A549 (cell line): Measurements from ENCODE around the gene RHBDL1. TPM values are rescaled to one million over a fixed set of nuclear protein-coding genes. Genes with fewer than 3 reads are reported as not detected.
A peak's percentile ranks its signal among the peaks of the same experiment; 100 is the strongest.

ENCODE experiments used
- ATAC-seq, 2 experiments: fragments of 200-7000 bp in 1 of 2; fragments of >200 bp in 1 of 2; cut with Nextera tagmentation in 1 of 2; cut with Tn5 transposase in 1 of 2; 3 replicates each; pipeline versions ENCODE4 v1.8.0 to v1.9.1; 2018 to 2020; ENCODE audit warnings: mild to moderate bottlenecking in 1 of 2, moderate library complexity in 1 of 2
- CTCF ChIA-PET: fragments of 300-600 bp; sonication (Branson Sonifier 250); formaldehyde crosslinking; extraction: SDS; loops from one replicate; lab custom pipeline; 2021; ENCODE audit warnings: antibody characterized with exemption, inconsistent platforms; lab: Yijun Ruan, JAX
- POLR2A ChIA-PET: fragments of 350-600 bp; formaldehyde crosslinking; extraction: SDS; loops from one replicate; lab custom pipeline; 2021; ENCODE audit warnings: antibody characterized with exemption, inconsistent platforms; lab: Yijun Ruan, JAX
- DNase-seq, 2 experiments: peaks; one replicate each; pipeline versions ENCODE4 v3.0.0 to v3.0.0-alpha.2; 2011 to 2016; ENCODE audit warnings: low read depth in 1 of 2, low spot score in 1 of 2
- FAIRE-seq: peaks from 2 replicates; lab custom pipeline; 2011; peaks lifted over from hg19 to GRCh38; lab: Jason Lieb, UNC
- H3K27ac ChIP-seq, 2 experiments: fragments of >200 bp; sonication (Bioruptor Twin); formaldehyde crosslinking; 3 replicates each; pipeline ENCODE4 v1.5.1; 2016 to 2017
- H3K4me1 ChIP-seq: fragments of >200 bp; sonication (Bioruptor Twin); formaldehyde crosslinking; 3 replicates; pipeline ENCODE4 v1.6.1; 2016
- H3K4me2 ChIP-seq: fragments of >200 bp; sonication (Bioruptor Twin); formaldehyde crosslinking; 3 replicates; pipeline ENCODE4 v1.6.1; 2016
- H3K4me3 ChIP-seq: fragments of >200 bp; sonication (Bioruptor Twin); formaldehyde crosslinking; 3 replicates; pipeline ENCODE4 v1.5.1; 2016
- H3K9me3 ChIP-seq: fragments of >200 bp; sonication (Bioruptor Twin); formaldehyde crosslinking; 3 replicates; pipeline ENCODE4 v1.6.1; 2016
- ATOH8 ChIP-seq: fragments of 250-450 bp; sonication (Bioruptor Pico); IDR thresholded peaks from 2 replicates; pipeline ENCODE4 v1.5.0; 2020; ENCODE audit warnings: low read depth, mild to moderate bottlenecking, moderate library complexity
- CBX8 ChIP-seq: fragments of 200-600 bp; sonication (generic); IDR thresholded peaks from 2 replicates; pipeline ENCODE4 v1.6.1; 2016
- CEBPB ChIP-seq, 2 experiments: fragments of >200 bp in 1 of 2; sonication (Bioruptor Twin) in 1 of 2; formaldehyde crosslinking in 1 of 2; IDR thresholded peaks; 2 replicates each; pipeline ENCODE4 v1.6.1; 2012 to 2016
- CHD4 ChIP-seq: fragments of 200-600 bp; sonication (generic); IDR thresholded peaks from 2 replicates; pipeline ENCODE4 v1.6.1; 2016; ENCODE audit warnings: antibody characterized with exemption, mild to moderate bottlenecking, borderline replicate concordance
- EHMT2 ChIP-seq: fragments of 200-600 bp; sonication (generic); IDR thresholded peaks from 2 replicates; pipeline ENCODE4 v1.6.1; 2016; ENCODE audit warnings: antibody characterized with exemption, low read depth, mild to moderate bottlenecking, moderate library complexity
- ELK1 ChIP-seq: fragments of 150-350 bp; IDR thresholded peaks from 2 replicates; pipeline ENCODE4 v1.6.1; 2014; ENCODE audit warnings: low read depth, mild to moderate bottlenecking, low read length
- ESRRA ChIP-seq: fragments of 150-350 bp; IDR thresholded peaks from 2 replicates; pipeline ENCODE4 v1.6.1; 2014; ENCODE audit warnings: mild to moderate bottlenecking, low read length, borderline replicate concordance
- FOSB ChIP-seq: fragments of 250-450 bp; sonication (Bioruptor Pico); IDR thresholded peaks from 2 replicates; pipeline ENCODE4 v1.5.0; 2020; ENCODE audit warnings: mild to moderate bottlenecking, moderate library complexity
- HES2 ChIP-seq: fragments of >200 bp; sonication (Bioruptor Twin); formaldehyde crosslinking; IDR thresholded peaks from 2 replicates; pipeline ENCODE4 v1.6.1; 2016
- HEYL ChIP-seq: fragments of 250-450 bp; sonication (Bioruptor Pico); IDR thresholded peaks from 2 replicates; pipeline ENCODE4 v1.8.0; 2021; ENCODE audit warnings: mild to moderate bottlenecking, moderate library complexity
- HOXB5 ChIP-seq: fragments of 250-450 bp; sonication (Bioruptor Pico); IDR thresholded peaks from 2 replicates; pipeline ENCODE4 v1.5.0; 2020; ENCODE audit warnings: mild to moderate bottlenecking, moderate library complexity
- JUNB ChIP-seq: fragments of >200 bp; sonication (Bioruptor Twin); formaldehyde crosslinking; IDR thresholded peaks from 2 replicates; pipeline ENCODE4 v1.6.1; 2016
- KDM1A ChIP-seq: fragments of 200-600 bp; sonication (generic); IDR thresholded peaks from 2 replicates; pipeline ENCODE4 v1.6.1; 2016; ENCODE audit warnings: low read depth, mild to moderate bottlenecking
- MAX ChIP-seq: IDR thresholded peaks from 2 replicates; pipeline ENCODE4 v1.6.1; 2012
- MAZ ChIP-seq: fragments of 150-350 bp; IDR thresholded peaks from 2 replicates; pipeline ENCODE4 v1.6.1; 2014; ENCODE audit warnings: antibody characterized with exemption, low read depth, low read length, borderline replicate concordance
- NPAS2 ChIP-seq: fragments of 250-450 bp; sonication (Bioruptor Pico); IDR thresholded peaks from 2 replicates; pipeline ENCODE4 v1.8.0; 2022; ENCODE audit warnings: mild to moderate bottlenecking, moderate library complexity, borderline replicate concordance
- PHF8 ChIP-seq: fragments of 200-600 bp; sonication (generic); IDR thresholded peaks from 2 replicates; pipeline ENCODE4 v1.6.1; 2016; ENCODE audit warnings: low read depth, mild to moderate bottlenecking, antibody characterized with exemption, moderate library complexity, borderline replicate concordance
- POLR2A ChIP-seq: IDR thresholded peaks from 2 replicates; pipeline ENCODE4 v1.6.1; 2012; ENCODE audit warnings: mild to moderate bottlenecking, low read length
- POLR2AphosphoS2 ChIP-seq: conservative IDR thresholded peaks from 2 replicates; pipeline ENCODE4 v1.6.1; 2012; ENCODE audit warnings: low read length, improper control_type of control experiment, inconsistent platforms
- RAD21 ChIP-seq, 2 experiments: fragments of >200 bp in 1 of 2; sonication (Bioruptor Twin) in 1 of 2; formaldehyde crosslinking in 1 of 2; IDR thresholded peaks in 1 of 2; conservative IDR thresholded peaks in 1 of 2; 2 replicates in 1 of 2; 3 replicates in 1 of 2; pipeline ENCODE4 v1.6.1; 2012 to 2018; ENCODE audit warnings: inconsistent platforms in 1 of 2
- RCOR1 ChIP-seq: fragments of 150-350 bp; IDR thresholded peaks from 2 replicates; pipeline ENCODE4 v1.6.1; 2014; ENCODE audit warnings: antibody characterized with exemption, low read length, low read depth
- RNF2 ChIP-seq: fragments of 200-600 bp; sonication (generic); IDR thresholded peaks from 2 replicates; pipeline ENCODE4 v1.6.1; 2016; ENCODE audit warnings: low read depth, mild to moderate bottlenecking, antibody characterized with exemption, moderate library complexity, borderline replicate concordance
- ZFP36 ChIP-seq: fragments of 450-650 bp; IDR thresholded peaks from 2 replicates; pipeline ENCODE4 v1.6.1; 2014; ENCODE audit warnings: borderline replicate concordance; ENCODE audit not compliant: partially characterized antibody
- ZSCAN20 ChIP-seq: fragments of 250-450 bp; sonication (Bioruptor Pico); IDR thresholded peaks from 2 replicates; pipeline ENCODE4 v1.8.0; 2022; ENCODE audit warnings: mild to moderate bottlenecking, moderate library complexity
- WGBS: methylation state at CpG from one replicate; pipeline ENCODE4 v1.1.6; 2017; ENCODE audit errors: missing lambda C conversion rate; 5-methylcytosine and 5-hydroxymethylcytosine counted together
- polyA plus RNA-seq, 4 experiments: library from polyadenylated mRNA; depleted of rRNA in 3 of 4; stranded (reverse); fragments of >200 nt; fragmentation: RNase III in 1 of 4; extraction: RNeasy Plus Mini Kit Qiagen cat#74134 plus additional on column Dnase treatment in 1 of 4; gene quantifications; 2 replicates in 3 of 4; 3 replicates in 1 of 4; pipeline ENCODE4 v1.2.3, GENCODE V29; 2011 to 2017

The RHBDL1 gene
- polyA plus RNA-seq, 2 of the 4 experiments (the other 2 are of a cell fraction): 0.56 to 1.4 TPM

GRCh38 chr16:629185-629832, 46.2 kb upstream of the RHBDL1 start:
- ChIA-PET POLR2A (interaction anchor here (0.7 kb wide), 1 partner anchor 31 kb away, joined by 3 read pairs; no protein-coding TSS in a partner anchor), CTCF (interaction anchor here (1.4 to 2.3 kb wide), 3 partner anchors 19 to 50 kb away, joined by 4 to 6 read pairs (median 6); no protein-coding TSS in a partner anchor)
- peak overlapping the region in 1 of 2 experiments; percentile 30; a peak in 1 of 6 replicates for H3K27ac ChIP-seq
- H3K9me3 ChIP-seq: no peaks in the 10 kb centered on the region
- 88% methylated on average over 16 of the region's 29 CpGs for WGBS
- no peak overlapping the region for H3K4me2 ChIP-seq
- no peak for DNase-seq
- H3K4me1 ChIP-seq: peaks cover 43% of the 10 kb centered on the region
- H3K4me3 ChIP-seq: no peak overlapping the region
- FAIRE-seq: no peak
- no peak for TF ChIP-seq FOSB
- TF ChIP-seq PHF8: no peak
- no peak for TF ChIP-seq ATOH8 (CRISPR knock-in tag)
- no peak for TF ChIP-seq RNF2
- TF ChIP-seq JUNB: no peak
- TF ChIP-seq HEYL (CRISPR knock-in tag): no peak
- TF ChIP-seq ZSCAN20: no peak
- TF ChIP-seq CHD4: no peak
- no peak for TF ChIP-seq MAZ
- TF ChIP-seq RCOR1: no peak
- TF ChIP-seq CBX8: no peak
- no peak for TF ChIP-seq CEBPB (IDR thresholded peaks at IDR 0.05)
- no peak for ATAC-seq

GRCh38 chr16:629833-630248, 45.6 kb upstream of the RHBDL1 start:
- CTCF ChIA-PET: interaction anchor here (1.4 kb wide), 1 partner anchor 51 kb away, joined by 4 read pairs; no protein-coding TSS in a partner anchor
- Histone ChIP-seq H3K4me3 (no peak overlapping the region), H3K9me3 (no peaks in the 10 kb centered on the region), H3K4me2 (no peak overlapping the region), H3K27ac (peak overlapping the region in 1 of 2 experiments; percentile 30; a peak in 1 of 6 replicates), H3K4me1 (peaks cover 46% of the 10 kb centered on the region)
- TF ChIP-seq KDM1A: no peak
- TF ChIP-seq RAD21 (conservative IDR thresholded peaks at IDR 0.05 in 1 of 2, IDR thresholded peaks at IDR 0.05 in 1 of 2): no peak
- no peak for TF ChIP-seq ELK1
- no peak for TF ChIP-seq POLR2A
- no peak for TF ChIP-seq MAX
- no peak for TF ChIP-seq ESRRA
- TF ChIP-seq NPAS2 (CRISPR knock-in tag): no peak
- TF ChIP-seq CEBPB (IDR thresholded peaks at IDR 0.05): no peak
- no peak for TF ChIP-seq HES2
- no peak for TF ChIP-seq ZFP36
- no peak for TF ChIP-seq HOXB5 (CRISPR knock-in tag)
- TF ChIP-seq POLR2AphosphoS2: no peak
- TF ChIP-seq EHMT2: no peak
- FAIRE-seq: no peak
- no peak for DNase-seq
- ATAC-seq: no peak
- POLR2A ChIA-PET: interaction anchor here (0.7 kb wide), 1 partner anchor 31 kb away, joined by 3 read pairs; no protein-coding TSS in a partner anchor
- WGBS: 83% methylated on average over 7 of the region's 11 CpGs
